ENCODE data around the gene HAGH. TPM values are rescaled to one million over a fixed set of nuclear protein-coding genes. Genes with fewer than 3 reads are reported as not detected.

HAGH gene
- polyA plus RNA-seq, 1 experiment, result 11.8 TPM

DNA sequence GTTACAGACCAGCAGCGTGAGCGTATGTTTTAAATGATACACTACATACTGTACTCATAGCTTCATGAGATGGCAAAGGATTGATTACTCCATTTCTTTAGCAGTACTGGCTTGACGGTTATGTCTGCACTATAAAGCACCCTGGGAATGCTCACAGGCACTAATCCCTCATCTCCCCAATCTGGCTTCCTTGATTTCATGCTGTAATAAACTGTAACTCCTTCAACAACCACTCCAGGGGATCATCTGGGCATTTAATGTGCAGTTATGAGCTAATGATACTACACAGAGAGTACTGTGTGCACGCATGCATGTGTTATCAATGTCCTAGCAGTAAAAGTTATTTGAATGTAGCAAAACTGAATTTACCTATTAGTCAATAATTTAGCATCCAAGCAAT, 25.2 kb upstream of the HAGH start:
- ChIA-PET POLR2A (interaction anchor here (0.6 kb wide), 1 partner anchor 69 kb away, joined by 3 read pairs; the partner anchor contains the start of genes NUBP2 and SPSB3), CTCF (interaction anchor here (1.9 kb wide), 1 partner anchor 12 kb away, joined by 6 read pairs; no protein-coding TSS in a partner anchor)
- TF ChIP-seq, protein P1, sequence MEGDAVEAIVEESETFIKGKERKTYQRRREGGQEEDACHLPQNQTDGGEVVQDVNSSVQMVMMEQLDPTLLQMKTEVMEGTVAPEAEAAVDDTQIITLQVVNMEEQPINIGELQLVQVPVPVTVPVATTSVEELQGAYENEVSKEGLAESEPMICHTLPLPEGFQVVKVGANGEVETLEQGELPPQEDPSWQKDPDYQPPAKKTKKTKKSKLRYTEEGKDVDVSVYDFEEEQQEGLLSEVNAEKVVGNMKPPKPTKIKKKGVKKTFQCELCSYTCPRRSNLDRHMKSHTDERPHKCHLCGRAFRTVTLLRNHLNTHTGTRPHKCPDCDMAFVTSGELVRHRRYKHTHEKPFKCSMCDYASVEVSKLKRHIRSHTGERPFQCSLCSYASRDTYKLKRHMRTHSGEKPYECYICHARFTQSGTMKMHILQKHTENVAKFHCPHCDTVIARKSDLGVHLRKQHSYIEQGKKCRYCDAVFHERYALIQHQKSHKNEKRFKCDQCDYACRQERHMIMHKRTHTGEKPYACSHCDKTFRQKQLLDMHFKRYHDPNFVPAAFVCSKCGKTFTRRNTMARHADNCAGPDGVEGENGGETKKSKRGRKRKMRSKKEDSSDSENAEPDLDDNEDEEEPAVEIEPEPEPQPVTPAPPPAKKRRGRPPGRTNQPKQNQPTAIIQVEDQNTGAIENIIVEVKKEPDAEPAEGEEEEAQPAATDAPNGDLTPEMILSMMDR (IDR thresholded peaks at IDR 0.05; ENCODE audit: low read depth, low read length), result no peak
- no peak for DNase-seq (ENCODE audit: low read depth, low spot score)
- peaks cover 24% of the 10 kb centered on the region for H3K27me3 ChIP-seq (ENCODE audit: control insufficient read depth, insufficient read depth, low read length)
- H3K27ac ChIP-seq (ENCODE audit: low read depth, low read length), result no peak overlapping the region
- H3K9me3 ChIP-seq (ENCODE audit: control insufficient read depth, insufficient read depth, low read length), result no peaks in the 10 kb centered on the region
- H3K4me3 ChIP-seq (ENCODE audit: low read depth, low read length), result no peak overlapping the region

DNA sequence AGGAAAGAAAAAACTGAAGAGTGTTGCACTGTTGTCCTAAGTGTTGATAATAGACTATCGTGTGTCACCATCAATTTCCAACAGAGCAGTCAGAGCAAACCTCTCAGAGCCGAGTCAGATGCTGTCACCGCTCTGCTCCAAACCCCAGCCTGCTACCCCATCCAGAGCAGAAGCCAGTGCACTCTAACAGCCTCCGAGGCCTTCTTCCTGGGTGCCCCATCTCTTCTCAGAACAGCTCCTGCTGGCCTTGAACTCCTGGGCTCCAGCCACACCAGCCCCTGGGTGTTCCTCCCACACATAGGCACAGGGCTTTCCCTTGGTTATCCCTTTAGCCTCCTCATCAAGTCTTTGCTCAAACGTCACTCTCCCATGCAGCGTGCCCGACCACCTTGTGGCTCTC, 24.4 kb upstream of the HAGH start:
- H3K27me3 ChIP-seq (ENCODE audit: control insufficient read depth, insufficient read depth, low read length), result peaks cover 26% of the 10 kb centered on the region

DNA sequence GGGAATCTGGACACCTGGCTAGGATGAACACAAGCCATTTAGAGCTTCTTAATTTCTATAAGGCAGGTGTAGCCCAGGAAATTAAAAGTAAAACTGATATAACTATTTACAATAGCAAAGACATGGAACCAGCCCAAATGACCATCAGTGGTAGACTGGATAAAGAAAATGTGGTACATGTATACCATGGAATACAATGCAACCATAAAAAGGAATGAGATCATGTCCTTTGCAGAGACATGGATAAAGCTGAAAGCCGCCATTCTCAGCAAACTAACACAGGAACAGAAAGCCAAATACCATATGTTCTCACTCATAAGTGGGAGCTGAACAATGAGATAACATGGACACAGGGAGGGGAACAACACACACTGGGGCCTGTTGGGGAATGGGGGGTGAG, 19.8 kb upstream of the HAGH start:
- ChIA-PET CTCF (interaction anchor here (1.3 kb wide), 1 partner anchor 83 kb away, joined by 3 read pairs; no protein-coding TSS in a partner anchor), POLR2A (no interaction called here)
- Histone ChIP-seq H3K4me3 (ENCODE audit: low read depth, low read length) (no peak overlapping the region), H3K27ac (ENCODE audit: low read depth, low read length) (no peak overlapping the region), H3K9me3 (ENCODE audit: control insufficient read depth, insufficient read depth, low read length) (no peaks in the 10 kb centered on the region), H3K27me3 (ENCODE audit: control insufficient read depth, insufficient read depth, low read length) (peaks cover 15% of the 10 kb centered on the region)
- DNase-seq (ENCODE audit: low read depth, low spot score), result no peak
- TF ChIP-seq, protein P1 (IDR thresholded peaks at IDR 0.05; ENCODE audit: low read depth, low read length), result no peak

More for the DNA sequence above, 24.4 kb upstream of the HAGH start:
- H3K9me3 ChIP-seq (ENCODE audit: control insufficient read depth, insufficient read depth, low read length), result no peaks in the 10 kb centered on the region
- H3K4me3 ChIP-seq (ENCODE audit: low read depth, low read length), result no peak overlapping the region
- H3K27ac ChIP-seq (ENCODE audit: low read depth, low read length), result no peak overlapping the region
- CTCF ChIA-PET, result interaction anchor here (1.9 kb wide), 1 partner anchor 12 kb away, joined by 6 read pairs; no protein-coding TSS in a partner anchor
- POLR2A ChIA-PET, result no interaction called here
- no peak for DNase-seq (ENCODE audit: low read depth, low spot score)
- TF ChIP-seq, protein P1 (IDR thresholded peaks at IDR 0.05; ENCODE audit: low read depth, low read length), result no peak

DNA sequence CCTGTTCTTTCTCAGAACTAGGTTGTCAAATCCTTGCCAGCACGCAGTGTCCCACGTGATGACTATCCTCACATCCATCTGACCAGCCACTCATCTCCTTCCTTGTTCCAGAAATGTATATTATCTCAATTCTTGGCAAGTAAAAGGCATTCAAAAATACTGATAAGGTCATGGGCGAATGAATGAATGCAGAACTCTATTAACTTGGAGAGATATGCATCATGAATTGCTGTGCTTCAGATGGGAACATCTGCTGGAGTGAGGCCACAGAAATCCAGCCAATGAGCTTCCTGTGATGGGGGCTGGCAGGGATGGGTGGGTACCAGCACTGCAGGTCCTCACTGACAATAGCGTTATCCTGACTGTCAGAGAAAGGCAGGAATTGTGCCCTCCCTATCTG, 19.4 kb upstream of the HAGH start:
- Histone ChIP-seq H3K4me3 (ENCODE audit: low read depth, low read length) (no peak overlapping the region), H3K9me3 (ENCODE audit: control insufficient read depth, insufficient read depth, low read length) (no peaks in the 10 kb centered on the region), H3K27ac (ENCODE audit: low read depth, low read length) (no peak overlapping the region), H3K27me3 (ENCODE audit: control insufficient read depth, insufficient read depth, low read length) (peaks cover 14% of the 10 kb centered on the region)
- DNase-seq (ENCODE audit: low read depth, low spot score), result no peak
- POLR2A ChIA-PET, result no interaction called here
- TF ChIP-seq, protein P1 (IDR thresholded peaks at IDR 0.05; ENCODE audit: low read depth, low read length), result no peak
- CTCF ChIA-PET, result interaction anchor here (1.1 to 1.3 kb wide), 2 partner anchors 19 to 83 kb away, joined by 3 to 4 read pairs; no protein-coding TSS in a partner anchor

DNA sequence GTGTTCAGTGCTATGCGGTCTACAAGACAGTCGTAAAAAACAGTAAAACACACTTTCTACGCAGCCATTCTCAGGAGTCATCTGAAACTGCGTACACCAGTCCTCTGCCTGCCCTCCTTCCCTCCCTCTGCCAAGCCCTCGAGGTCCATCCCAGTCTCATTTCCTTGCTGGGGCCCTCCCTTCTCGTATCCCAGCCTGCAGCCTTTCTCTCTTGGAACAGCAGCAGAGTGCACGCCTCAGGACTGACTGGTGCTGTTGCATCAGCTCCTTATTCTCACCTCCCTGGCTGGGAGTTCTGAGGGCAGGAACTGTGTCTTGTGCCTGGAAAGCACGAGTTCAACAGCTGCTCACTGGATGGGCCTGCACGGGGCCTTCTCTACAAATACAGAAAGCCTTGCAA, 12.9 kb upstream of the HAGH start:
- DNase-seq (ENCODE audit: low read depth, low spot score), result peak; percentile 11
- Histone ChIP-seq H3K4me3 (ENCODE audit: low read depth, low read length) (no peak overlapping the region), H3K27me3 (ENCODE audit: control insufficient read depth, insufficient read depth, low read length) (no peaks in the 10 kb centered on the region), H3K27ac (ENCODE audit: low read depth, low read length) (no peak overlapping the region), H3K9me3 (ENCODE audit: control insufficient read depth, insufficient read depth, low read length) (no peaks in the 10 kb centered on the region)
- TF ChIP-seq, protein P1 (IDR thresholded peaks at IDR 0.05; ENCODE audit: low read depth, low read length), result no peak
- ChIA-PET CTCF (no interaction called here), POLR2A (no interaction called here)

Measured in AG04450 (cell line).